ENCODE measurements around the gene SHQ1. TPM values are rescaled to one million over a fixed set of nuclear protein-coding genes. Genes with fewer than 3 reads are reported as not detected.
"Not testable (repeated sequence)": the region's sequence is repeated elsewhere in the genome, so short reads cannot be mapped to it uniquely, and the experiment has no call there.

Gene SHQ1
- total RNA-seq, 2 experiments from 2014 or later, result 26.4 to 31.3 TPM

DNA sequence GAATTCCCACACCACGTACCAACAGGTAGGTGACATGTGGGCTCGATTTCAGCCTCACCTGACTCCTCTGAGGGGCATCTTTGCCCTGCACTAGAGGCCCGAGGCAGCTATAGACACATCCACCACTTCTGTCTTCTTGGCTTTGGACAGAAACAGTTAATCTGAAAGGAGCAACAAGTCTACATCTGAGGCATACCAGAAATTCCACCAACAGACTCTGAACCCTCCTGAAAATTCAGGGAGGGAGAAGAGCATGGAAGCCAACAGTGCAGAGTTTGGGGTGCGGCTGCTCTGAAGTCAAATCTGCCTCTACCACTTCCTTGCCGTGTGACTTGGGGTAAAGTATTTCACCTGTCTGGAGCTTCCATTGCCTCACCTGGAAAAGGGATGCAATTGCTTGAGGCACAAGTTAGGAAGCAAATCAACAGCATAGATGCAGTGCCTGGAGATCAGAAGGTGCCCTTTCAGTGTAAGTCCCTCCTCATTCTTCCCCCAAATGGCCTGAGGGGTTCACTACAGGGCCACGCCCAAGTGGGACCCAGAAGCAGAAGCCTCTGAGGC is 119.8 kb downstream of the SHQ1 start:
- Mint-ChIP-seq H3K27ac (no peak overlapping the region), H3K36me3 (ENCODE audit: low read depth) (peaks cover 6% of the 10 kb centered on the region), H3K9me3 (ENCODE audit: low read depth) (peaks cover 14% of the 10 kb centered on the region), H3K4me3 (no peak overlapping the region), H3K4me1 (peaks cover 10% of the 10 kb centered on the region), H3K27me3 (peaks cover 5% of the 10 kb centered on the region)
- ChIA-PET POLR2A (no interaction called here), CTCF (no interaction called here)
- no peak for ATAC-seq
- intact Hi-C loops (cut with DNase I, micrococcal nuclease), result no loop called here
- DNase-seq, result no peak

GRCh38 chr3:72727726-72728125 is 120.5 kb downstream of the SHQ1 start:
- intact Hi-C loops (cut with DNase I, micrococcal nuclease), result no loop called here
- Mint-ChIP-seq H3K9me3 (ENCODE audit: low read depth) (peaks cover 7% of the 10 kb centered on the region), H3K4me1 (peaks cover 17% of the 10 kb centered on the region), H3K27me3 (peaks cover 5% of the 10 kb centered on the region), H3K36me3 (ENCODE audit: low read depth) (peaks cover 3% of the 10 kb centered on the region), H3K4me3 (no peak overlapping the region), H3K27ac (no peak overlapping the region)
- CTCF ChIA-PET, result no interaction called here
- no peak for DNase-seq
- POLR2A ChIA-PET, result no interaction called here
- no peak for ATAC-seq

GRCh38 chr3:72727172-72727571 is 121.1 kb downstream of the SHQ1 start:
- intact Hi-C loops (cut with DNase I, micrococcal nuclease), result no loop called here
- ChIA-PET CTCF (no interaction called here), POLR2A (no interaction called here)

DNA sequence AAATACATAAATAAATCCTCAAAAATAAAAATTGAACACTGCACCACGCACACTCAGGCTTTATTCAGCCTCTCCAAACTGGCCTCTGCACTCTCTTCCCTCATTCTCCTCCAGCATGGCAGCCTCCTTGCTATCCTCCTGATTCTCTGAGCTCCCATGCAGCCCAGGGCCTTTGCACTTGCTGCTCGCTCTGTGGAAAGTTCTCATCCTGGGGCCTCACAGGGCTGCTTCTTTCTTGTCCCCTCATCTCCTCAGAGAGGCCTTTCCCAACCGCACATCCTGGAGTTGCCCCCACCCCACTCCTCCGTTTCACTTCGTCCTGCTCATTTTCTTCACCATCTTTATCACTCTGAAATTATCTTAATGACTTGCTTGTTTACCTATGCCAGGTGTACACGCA is 123.0 kb downstream of the SHQ1 start:
- H3K36me3 Mint-ChIP-seq (ENCODE audit: low read depth), result no peaks in the 10 kb centered on the region
- no peak overlapping the region for H3K4me3 Mint-ChIP-seq
- H3K27ac Mint-ChIP-seq, result no peak overlapping the region
- DNase-seq, result no peak
- no peaks in the 10 kb centered on the region for H3K9me3 Mint-ChIP-seq (ENCODE audit: low read depth)
- H3K4me1 Mint-ChIP-seq, result peaks cover 19% of the 10 kb centered on the region
- intact Hi-C loops (cut with DNase I, micrococcal nuclease), result no loop called here
- no peak for ATAC-seq
- H3K27me3 Mint-ChIP-seq, result peaks cover 5% of the 10 kb centered on the region
- ChIA-PET CTCF (no interaction called here), POLR2A (no interaction called here)

More at GRCh38 chr3:72727172-72727571, 121.1 kb downstream of the SHQ1 start:
- Mint-ChIP-seq H3K4me1 (peaks cover 19% of the 10 kb centered on the region), H3K36me3 (ENCODE audit: low read depth) (no peaks in the 10 kb centered on the region), H3K9me3 (ENCODE audit: low read depth) (peaks cover 4% of the 10 kb centered on the region), H3K4me3 (no peak overlapping the region), H3K27me3 (peaks cover 5% of the 10 kb centered on the region), H3K27ac (no peak overlapping the region)
- no peak for DNase-seq
- ATAC-seq, result no peak

DNA sequence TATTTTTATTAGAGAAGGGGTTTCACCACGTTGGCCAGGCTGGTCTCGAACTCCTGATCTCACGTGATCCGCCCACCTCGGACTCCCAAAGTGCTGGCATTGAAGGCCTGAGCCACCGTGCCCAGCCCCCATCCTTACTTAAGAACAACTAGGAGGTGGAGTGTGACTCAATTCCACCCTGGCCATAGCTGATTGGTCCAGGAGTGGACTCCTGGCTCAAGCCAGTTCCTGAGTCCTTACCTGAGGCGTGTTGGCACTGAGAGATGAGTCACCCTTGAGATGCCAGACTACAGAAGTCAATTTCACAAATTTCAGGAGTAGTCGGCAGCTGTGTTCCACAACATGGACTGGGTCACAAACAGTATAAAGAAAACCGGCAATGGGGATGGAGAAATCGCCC is 124.2 kb downstream of the SHQ1 start:
- intact Hi-C loops (cut with DNase I, micrococcal nuclease), result loop anchor here in 1 of 2 experiments (5.0 kb wide), 1 partner anchor 202 kb away; no protein-coding TSS in a partner anchor
- POLR2A ChIA-PET, result no interaction called here
- DNase-seq (no peak), ATAC-seq (no peak)
- H3K9me3 Mint-ChIP-seq (ENCODE audit: low read depth), result no peaks in the 10 kb centered on the region
- peaks cover 19% of the 10 kb centered on the region for H3K4me1 Mint-ChIP-seq
- H3K36me3 Mint-ChIP-seq (ENCODE audit: low read depth), result no peaks in the 10 kb centered on the region
- no peak overlapping the region for H3K27ac Mint-ChIP-seq
- CTCF ChIA-PET, result interaction anchor here (0.6 to 1.3 kb wide), 4 partner anchors 58 to 357 kb away, joined by 3 to 6 read pairs (median 3); no protein-coding TSS in a partner anchor
- no peak overlapping the region for H3K4me3 Mint-ChIP-seq
- peaks cover 5% of the 10 kb centered on the region for H3K27me3 Mint-ChIP-seq

- Mint-ChIP-seq H3K27me3 (peaks cover 5% of the 10 kb centered on the region), H3K4me1 (peaks cover 19% of the 10 kb centered on the region), H3K27ac (peak overlapping the region; percentile 61), H3K9me3 (ENCODE audit: low read depth) (no peaks in the 10 kb centered on the region), H3K4me3 (no peak overlapping the region), H3K36me3 (ENCODE audit: low read depth) (no peaks in the 10 kb centered on the region)
- ChIA-PET CTCF (interaction anchor here (0.6 to 1.3 kb wide), 3 partner anchors 75 to 98 kb away, joined by 3 to 6 read pairs (median 3); no protein-coding TSS in a partner anchor), POLR2A (no interaction called here)
- intact Hi-C loops (cut with DNase I, micrococcal nuclease), result loop anchor here in 1 of 2 experiments (1.0 to 5.0 kb wide), 4 partner anchors 99 to 745 kb away; partner anchors contain the start of gene SHQ1
- peak; percentile 95 for ATAC-seq
- peak; percentile 16 for DNase-seq
Observed at GRCh38 chr3:72722930-72723726, 125.1 kb downstream of the SHQ1 start.

DNA sequence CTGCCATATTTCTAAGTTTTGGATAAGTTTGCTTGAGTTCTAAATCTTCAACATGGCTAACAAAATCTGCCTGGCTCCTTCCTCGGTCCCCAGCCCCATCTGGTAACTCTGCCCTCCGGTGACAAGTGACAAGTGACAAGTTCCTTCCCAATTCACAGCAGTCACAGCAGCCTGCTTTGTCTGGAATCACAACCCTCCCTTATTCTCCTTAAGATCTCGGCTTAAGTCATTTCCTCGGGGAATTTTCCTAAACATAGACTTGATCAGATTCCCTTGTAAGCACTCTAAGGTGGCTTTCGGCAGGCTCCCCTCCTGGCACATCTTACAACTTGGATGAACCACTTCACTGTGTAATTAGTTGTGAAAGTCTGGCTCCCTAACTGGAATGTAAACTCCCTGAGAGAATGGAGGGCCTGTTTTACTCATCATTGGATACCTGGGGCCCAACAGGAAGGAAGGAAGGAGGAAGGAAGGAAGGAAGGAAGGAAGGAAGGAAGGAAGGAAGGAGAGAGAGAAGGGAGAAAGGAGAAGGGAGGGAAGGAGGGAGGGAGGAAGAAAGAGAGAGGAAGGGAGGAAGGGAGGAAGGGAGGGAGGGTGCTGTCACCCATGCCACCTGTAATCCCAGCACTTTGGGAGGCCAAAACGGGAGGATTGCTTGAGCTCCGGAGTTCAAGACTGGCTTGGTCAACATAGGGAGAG is 126.4 kb downstream of the SHQ1 start:
- intact Hi-C loops (cut with DNase I, micrococcal nuclease), result loop anchor here in 1 of 2 experiments (5.0 kb wide), 1 partner anchor 200 kb away; no protein-coding TSS in a partner anchor
- ATAC-seq, result no peak
- no peak for DNase-seq
- POLR2A ChIA-PET, result no interaction called here
- CTCF ChIA-PET, result no interaction called here
- H3K9me3 Mint-ChIP-seq (ENCODE audit: low read depth), result no peaks in the 10 kb centered on the region
- H3K4me1 Mint-ChIP-seq, result peaks cover 19% of the 10 kb centered on the region
- no peaks in the 10 kb centered on the region for H3K36me3 Mint-ChIP-seq (ENCODE audit: low read depth)
- H3K27me3 Mint-ChIP-seq, result peaks cover 4% of the 10 kb centered on the region
- H3K27ac Mint-ChIP-seq, result no peak overlapping the region
- H3K4me3 Mint-ChIP-seq, result no peak overlapping the region

DNA sequence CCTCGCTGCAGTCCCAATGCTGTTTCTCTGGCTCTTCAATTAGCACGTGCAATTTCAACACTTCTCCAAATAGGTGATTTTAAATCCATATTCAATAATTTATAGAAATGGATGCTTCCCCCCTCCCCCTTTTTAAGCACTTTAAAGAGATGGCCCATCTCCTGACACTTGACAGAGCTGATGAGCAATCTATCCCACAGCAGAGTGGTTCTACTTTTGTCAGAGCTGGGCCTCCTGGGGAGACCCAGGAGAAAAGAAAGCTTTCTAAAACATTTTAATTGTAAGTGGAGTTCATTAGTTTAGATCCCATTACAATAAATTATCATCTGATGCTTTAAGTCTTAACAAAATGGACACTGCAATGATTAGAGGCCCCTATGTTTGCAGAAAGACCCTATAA is 127.7 kb downstream of the SHQ1 start:
- POLR2A ChIA-PET, result no interaction called here
- Mint-ChIP-seq H3K4me3 (no peak overlapping the region), H3K4me1 (peaks cover 19% of the 10 kb centered on the region), H3K36me3 (ENCODE audit: low read depth) (peaks cover 6% of the 10 kb centered on the region), H3K27me3 (peaks cover 4% of the 10 kb centered on the region), H3K9me3 (ENCODE audit: low read depth) (peaks cover 5% of the 10 kb centered on the region), H3K27ac (no peak overlapping the region)
- CTCF ChIA-PET, result interaction anchor here (1.0 kb wide), 1 partner anchor 19 kb away, joined by 4 read pairs; no protein-coding TSS in a partner anchor
- no peak for DNase-seq
- no peak for ATAC-seq
- intact Hi-C loops (cut with DNase I, micrococcal nuclease), result loop anchor here in 1 of 2 experiments (5.0 kb wide), 1 partner anchor 198 kb away; no protein-coding TSS in a partner anchor

DNA sequence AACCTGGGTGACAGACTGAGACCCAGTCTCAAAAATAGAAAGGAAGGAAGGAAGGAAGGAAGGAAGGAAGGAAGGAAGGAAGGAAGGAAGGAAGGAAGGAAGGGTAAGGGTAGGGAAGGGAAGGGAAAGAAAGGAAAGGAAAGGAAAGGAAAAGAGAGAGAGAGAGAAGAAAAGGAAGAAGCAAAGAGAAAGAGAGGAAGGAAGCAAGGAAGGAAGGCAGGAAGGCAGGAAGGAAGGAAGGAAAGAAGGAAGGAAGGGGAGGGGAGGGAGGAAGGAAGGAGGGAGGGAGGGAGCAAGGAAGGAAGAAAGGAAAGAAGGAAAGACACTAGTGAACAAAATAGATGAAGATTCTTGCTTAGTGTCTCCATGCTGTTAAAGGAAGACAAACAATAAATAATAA is 129.1 kb downstream of the SHQ1 start:
- peaks cover 15% of the 10 kb centered on the region for H3K4me1 Mint-ChIP-seq
- ATAC-seq, result no peak
- no peak for DNase-seq
- intact Hi-C loops (cut with DNase I, micrococcal nuclease), result no loop called here
- ChIA-PET CTCF (no interaction called here), POLR2A (no interaction called here)
- H3K27me3 Mint-ChIP-seq, result no peaks in the 10 kb centered on the region
- H3K27ac Mint-ChIP-seq, result no peak overlapping the region
- peaks cover 6% of the 10 kb centered on the region for H3K36me3 Mint-ChIP-seq (ENCODE audit: low read depth)
- no peak overlapping the region for H3K4me3 Mint-ChIP-seq
- H3K9me3 Mint-ChIP-seq (ENCODE audit: low read depth), result peaks cover 5% of the 10 kb centered on the region

DNA sequence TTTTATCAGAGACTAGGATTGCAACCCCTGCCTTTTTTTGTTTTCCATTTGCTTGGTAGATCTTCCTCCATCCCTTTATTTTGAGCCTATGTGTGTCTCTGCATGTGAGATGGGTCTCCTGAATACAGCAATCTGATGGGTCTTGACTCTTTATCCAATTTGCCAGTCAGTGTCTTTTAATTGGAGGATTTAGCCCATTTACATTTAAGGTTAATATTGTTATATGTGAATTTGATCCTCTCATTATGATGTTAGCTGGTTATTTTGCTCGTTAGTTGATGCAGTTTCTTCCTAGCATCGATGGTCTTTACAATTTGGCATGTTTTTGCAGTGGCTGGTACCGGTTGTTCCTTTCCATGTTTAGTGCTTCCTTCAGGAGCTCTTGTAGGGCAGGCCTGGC is 134.1 kb downstream of the SHQ1 start:
- H3K9me3 Mint-ChIP-seq (ENCODE audit: low read depth); CTCF ChIA-PET; H3K27ac Mint-ChIP-seq; DNase-seq; H3K4me1 Mint-ChIP-seq; H3K27me3 Mint-ChIP-seq; H3K4me3 Mint-ChIP-seq; POLR2A ChIA-PET; ATAC-seq; intact Hi-C loops (cut with DNase I, micrococcal nuclease); H3K36me3 Mint-ChIP-seq (ENCODE audit: low read depth): not testable (repeated sequence)

- intact Hi-C loops (cut with DNase I, micrococcal nuclease); H3K36me3 Mint-ChIP-seq (ENCODE audit: low read depth); CTCF ChIA-PET; H3K27me3 Mint-ChIP-seq; H3K4me1 Mint-ChIP-seq; H3K4me3 Mint-ChIP-seq; ATAC-seq; H3K27ac Mint-ChIP-seq; DNase-seq; H3K9me3 Mint-ChIP-seq (ENCODE audit: low read depth); POLR2A ChIA-PET: not testable (repeated sequence)
Observed at GRCh38 chr3:72710471-72710870, 137.8 kb downstream of the SHQ1 start.

Measured in activated CD4-positive, alpha-beta T cell treated with anti-CD3 and anti-CD28 coated beads for 36 hours (primary cell).